Neural crest cell (in vitro differentiated cells): ENCODE data around the gene AMACR. TPM values are rescaled to one million over a fixed set of nuclear protein-coding genes. Genes with fewer than 3 reads are reported as not detected.

Experiments used
- DNase-seq: peaks from one replicate; pipeline ENCODE4 v3.0.0; 2021; ENCODE audit warnings: low read depth, mixed read lengths, low spot score
- H3K27ac Mint-ChIP-seq: one replicate; pipeline ENCODE4 v1.8.0; 2021; ENCODE audit warnings: mild to moderate bottlenecking, mixed read lengths; ENCODE audit not compliant: unreplicated experiment
- H3K27me3 Mint-ChIP-seq: 2 replicates; pipeline ENCODE4 v1.8.0; 2021; ENCODE audit warnings: low read depth, mild to moderate bottlenecking, mixed read lengths
- H3K36me3 Mint-ChIP-seq: 2 replicates; pipeline ENCODE4 v1.8.0; 2021; ENCODE audit warnings: low read depth, mild to moderate bottlenecking, mixed read lengths
- H3K4me1 Mint-ChIP-seq: 2 replicates; pipeline ENCODE4 v1.8.0; 2021; ENCODE audit warnings: mixed read lengths
- H3K4me3 Mint-ChIP-seq: one replicate; pipeline ENCODE4 v1.8.0; 2021; ENCODE audit warnings: mild to moderate bottlenecking, mixed read lengths
- H3K9me3 Mint-ChIP-seq: 2 replicates; pipeline ENCODE4 v1.8.0; 2021; ENCODE audit warnings: mixed read lengths
- total RNA-seq: library from RNA; stranded (reverse); gene quantifications from 2 replicates; pipeline ENCODE4 v1.2.1, GENCODE V29; 2021
- TF ChIP-seq, protein P1 (sequence below): fragments of 200-600 bp; sonication (generic); conservative IDR thresholded peaks from 2 replicates; pipeline ENCODE4 v1.5.0; 2021; ENCODE audit warnings: antibody characterized with exemption, mild to moderate bottlenecking

The AMACR gene
- total RNA-seq, 1 donor from 2014 or later, result 14.3 TPM

DNA sequence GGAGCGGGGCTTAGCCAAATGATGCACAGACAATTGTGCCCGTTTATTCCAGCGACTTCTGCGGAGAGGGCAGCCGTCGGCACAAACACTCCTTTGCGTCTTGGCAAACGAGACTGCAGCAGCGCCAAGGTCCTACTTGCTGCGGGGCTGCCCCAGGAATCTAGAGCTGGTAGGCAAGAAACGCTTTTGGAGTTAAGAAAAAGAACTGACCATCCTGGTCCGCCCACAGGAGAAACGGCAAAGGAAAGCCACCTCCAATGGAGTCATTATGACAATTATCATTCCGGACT is 69.4 kb downstream of the AMACR start:
- Mint-ChIP-seq H3K9me3 (no peaks in the 10 kb centered on the region), H3K36me3 (no peaks in the 10 kb centered on the region), H3K4me3 (no peak overlapping the region), H3K4me1 (peaks cover 10% of the 10 kb centered on the region), H3K27me3 (peaks cover 67% of the 10 kb centered on the region), H3K27ac (no peak overlapping the region)
- no peak for DNase-seq
- TF ChIP-seq, protein P1, sequence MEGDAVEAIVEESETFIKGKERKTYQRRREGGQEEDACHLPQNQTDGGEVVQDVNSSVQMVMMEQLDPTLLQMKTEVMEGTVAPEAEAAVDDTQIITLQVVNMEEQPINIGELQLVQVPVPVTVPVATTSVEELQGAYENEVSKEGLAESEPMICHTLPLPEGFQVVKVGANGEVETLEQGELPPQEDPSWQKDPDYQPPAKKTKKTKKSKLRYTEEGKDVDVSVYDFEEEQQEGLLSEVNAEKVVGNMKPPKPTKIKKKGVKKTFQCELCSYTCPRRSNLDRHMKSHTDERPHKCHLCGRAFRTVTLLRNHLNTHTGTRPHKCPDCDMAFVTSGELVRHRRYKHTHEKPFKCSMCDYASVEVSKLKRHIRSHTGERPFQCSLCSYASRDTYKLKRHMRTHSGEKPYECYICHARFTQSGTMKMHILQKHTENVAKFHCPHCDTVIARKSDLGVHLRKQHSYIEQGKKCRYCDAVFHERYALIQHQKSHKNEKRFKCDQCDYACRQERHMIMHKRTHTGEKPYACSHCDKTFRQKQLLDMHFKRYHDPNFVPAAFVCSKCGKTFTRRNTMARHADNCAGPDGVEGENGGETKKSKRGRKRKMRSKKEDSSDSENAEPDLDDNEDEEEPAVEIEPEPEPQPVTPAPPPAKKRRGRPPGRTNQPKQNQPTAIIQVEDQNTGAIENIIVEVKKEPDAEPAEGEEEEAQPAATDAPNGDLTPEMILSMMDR, result no peak

DNA sequence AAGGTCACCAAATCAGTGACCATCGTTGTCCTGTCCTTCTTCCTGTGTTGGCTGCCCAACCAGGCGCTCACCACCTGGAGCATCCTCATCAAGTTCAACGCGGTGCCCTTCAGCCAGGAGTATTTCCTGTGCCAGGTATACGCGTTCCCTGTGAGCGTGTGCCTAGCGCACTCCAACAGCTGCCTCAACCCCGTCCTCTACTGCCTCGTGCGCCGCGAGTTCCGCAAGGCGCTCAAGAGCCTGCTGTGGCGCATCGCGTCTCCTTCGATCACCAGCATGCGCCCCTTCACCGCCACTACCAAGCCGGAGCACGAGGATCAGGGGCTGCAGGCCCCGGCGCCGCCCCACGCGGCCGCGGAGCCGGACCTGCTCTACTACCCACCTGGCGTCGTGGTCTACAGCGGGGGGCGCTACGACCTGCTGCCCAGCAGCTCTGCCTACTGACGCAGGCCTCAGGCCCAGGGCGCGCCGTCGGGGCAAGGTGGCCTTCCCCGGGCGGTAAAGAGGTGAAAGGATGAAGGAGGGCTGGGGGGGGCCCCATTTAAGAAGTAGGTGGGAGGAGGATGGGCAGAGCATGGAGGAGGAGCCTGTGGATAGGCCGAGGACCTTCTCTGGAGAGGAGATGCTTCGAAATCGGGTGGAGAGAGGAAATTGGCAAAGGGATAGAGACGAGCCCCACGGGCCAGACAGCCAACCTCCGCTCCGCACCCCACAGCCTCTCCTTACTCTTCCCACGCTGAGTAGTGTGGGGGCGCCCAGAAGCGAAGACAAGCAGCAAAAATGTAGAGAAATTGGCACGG is 69.9 kb downstream of the AMACR start:
- TF ChIP-seq, protein P1, result no peak
- Mint-ChIP-seq H3K9me3 (no peaks in the 10 kb centered on the region), H3K4me1 (peaks cover 10% of the 10 kb centered on the region), H3K36me3 (no peaks in the 10 kb centered on the region), H3K4me3 (no peak overlapping the region), H3K27ac (no peak overlapping the region), H3K27me3 (peaks cover 67% of the 10 kb centered on the region)
- DNase-seq, result no peak

DNA sequence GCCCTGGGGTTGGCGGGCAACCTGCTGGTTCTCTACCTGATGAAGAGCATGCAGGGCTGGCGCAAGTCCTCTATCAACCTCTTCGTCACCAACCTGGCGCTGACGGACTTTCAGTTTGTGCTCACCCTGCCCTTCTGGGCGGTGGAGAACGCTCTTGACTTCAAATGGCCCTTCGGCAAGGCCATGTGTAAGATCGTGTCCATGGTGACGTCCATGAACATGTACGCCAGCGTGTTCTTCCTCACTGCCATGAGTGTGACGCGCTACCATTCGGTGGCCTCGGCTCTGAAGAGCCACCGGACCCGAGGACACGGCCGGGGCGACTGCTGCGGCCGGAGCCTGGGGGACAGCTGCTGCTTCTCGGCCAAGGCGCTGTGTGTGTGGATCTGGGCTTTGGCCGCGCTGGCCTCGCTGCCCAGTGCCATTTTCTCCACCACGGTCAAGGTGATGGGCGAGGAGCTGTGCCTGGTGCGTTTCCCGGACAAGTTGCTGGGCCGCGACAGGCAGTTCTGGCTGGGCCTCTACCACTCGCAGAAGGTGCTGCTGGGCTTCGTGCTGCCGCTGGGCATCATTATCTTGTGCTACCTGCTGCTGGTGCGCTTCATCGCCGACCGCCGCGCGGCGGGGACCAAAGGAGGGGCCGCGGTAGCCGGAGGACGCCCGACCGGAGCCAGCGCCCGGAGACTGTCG is 70.7 kb downstream of the AMACR start:
- H3K27me3 Mint-ChIP-seq, result peaks cover 65% of the 10 kb centered on the region
- H3K9me3 Mint-ChIP-seq, result no peaks in the 10 kb centered on the region
- peaks cover 10% of the 10 kb centered on the region for H3K4me1 Mint-ChIP-seq
- H3K4me3 Mint-ChIP-seq, result no peak overlapping the region
- no peak for DNase-seq
- no peaks in the 10 kb centered on the region for H3K36me3 Mint-ChIP-seq
- H3K27ac Mint-ChIP-seq, result no peak overlapping the region
- TF ChIP-seq, protein P1, result no peak

DNA sequence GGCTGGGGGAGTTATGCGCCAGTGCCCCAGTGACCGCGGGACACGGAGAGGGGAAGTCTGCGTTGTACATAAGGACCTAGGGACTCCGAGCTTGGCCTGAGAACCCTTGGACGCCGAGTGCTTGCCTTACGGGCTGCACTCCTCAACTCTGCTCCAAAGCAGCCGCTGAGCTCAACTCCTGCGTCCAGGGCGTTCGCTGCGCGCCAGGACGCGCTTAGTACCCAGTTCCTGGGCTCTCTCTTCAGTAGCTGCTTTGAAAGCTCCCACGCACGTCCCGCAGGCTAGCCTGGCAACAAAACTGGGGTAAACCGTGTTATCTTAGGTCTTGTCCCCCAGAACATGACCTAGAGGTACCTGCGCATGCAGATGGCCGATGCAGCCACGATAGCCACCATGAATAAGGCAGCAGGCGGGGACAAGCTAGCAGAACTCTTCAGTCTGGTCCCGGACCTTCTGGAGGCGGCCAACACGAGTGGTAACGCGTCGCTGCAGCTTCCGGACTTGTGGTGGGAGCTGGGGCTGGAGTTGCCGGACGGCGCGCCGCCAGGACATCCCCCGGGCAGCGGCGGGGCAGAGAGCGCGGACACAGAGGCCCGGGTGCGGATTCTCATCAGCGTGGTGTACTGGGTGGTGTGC is 71.4 kb downstream of the AMACR start, which contains the start of gene RXFP3:
RXFP3 (plus strand) TSS at position 6 of the 636 bp plus-strand sequence; CDS start at position 361, 355 bp downstream.
- H3K4me1 Mint-ChIP-seq, result peaks cover 10% of the 10 kb centered on the region
- peaks cover 64% of the 10 kb centered on the region for H3K27me3 Mint-ChIP-seq
- TF ChIP-seq, protein P1, result no peak
- no peaks in the 10 kb centered on the region for H3K36me3 Mint-ChIP-seq
- peak within 1 kb of the TSS; percentile 87 for H3K4me3 Mint-ChIP-seq
- no peaks in the 10 kb centered on the region for H3K9me3 Mint-ChIP-seq
- DNase-seq, result no peak
- no peak within 1 kb of the TSS for H3K27ac Mint-ChIP-seq

Other genes with a start within 250 kb of the AMACR start
- gene ADAMTS12, start 116.1 kb downstream of the AMACR start, total RNA-seq, result 10.4 and 10.8 TPM in 2 replicates
- 0.12 TPM in 1 of 2 replicates, not detected in the other for gene RXFP3, start 71.7 kb downstream of the AMACR start, total RNA-seq
- 0.36 and 1.3 TPM in 2 replicates for gene SLC45A2, start 23.4 kb downstream of the AMACR start, total RNA-seq
- 7.7 and 8.7 TPM in 2 replicates for gene C1QTNF3, start 35.2 kb upstream of the AMACR start, total RNA-seq